ENCODE data around the gene PNPLA5. TPM values are rescaled to one million over a fixed set of nuclear protein-coding genes. Genes with fewer than 3 reads are reported as not detected.

Gene PNPLA5
- total RNA-seq, 2 experiments from 2014 or later, result not detected

- peaks cover 14 to 16% of the 10 kb centered on the region in 2 experiments for H3K27me3 ChIP-seq (ENCODE audit: control insufficient read depth in 1 of 2, insufficient read depth in 2 of 2, low read length in 2 of 2)
- intact Hi-C loops (cut with DNase I, micrococcal nuclease), result no loop called here
- H3K27ac ChIP-seq (ENCODE audit: low read depth in 1 of 2, low read length in 2 of 2), result no peak overlapping the region
- H3K9me3 Mint-ChIP-seq, result peaks cover 5% of the 10 kb centered on the region
- TF ChIP-seq CTCF (IDR thresholded peaks at IDR 0.05), result no peak
- ATAC-seq (ENCODE audit: poor library complexity), result no peak
- H3K36me3 ChIP-seq (ENCODE audit: insufficient read depth, low read length), result no peaks in the 10 kb centered on the region
- H3K4me1 ChIP-seq (ENCODE audit: insufficient read depth, low read length), result no peaks in the 10 kb centered on the region
- DNase-seq, result no peak
- peaks cover 4 to 26% of the 10 kb centered on the region in 2 experiments for H3K9me3 ChIP-seq (ENCODE audit: control insufficient read depth in 1 of 2, insufficient read depth in 1 of 2, low read length in 2 of 2)
- H3K4me3 Mint-ChIP-seq, result no peak overlapping the region
- H3K27me3 Mint-ChIP-seq, result peaks cover 71% of the 10 kb centered on the region
- no peak overlapping the region for H3K27ac Mint-ChIP-seq
- no peaks in the 10 kb centered on the region for H3K4me1 Mint-ChIP-seq (ENCODE audit: low read depth)
- no peaks in the 10 kb centered on the region for H3K36me3 Mint-ChIP-seq (ENCODE audit: low read depth)
- H3K4me3 ChIP-seq (ENCODE audit: low read length), result no peak overlapping the region
- POLR2A ChIA-PET, result no interaction called here
- CTCF ChIA-PET, result no interaction called here
Measured at GRCh38 chr22:43854121-43854785, 37.6 kb downstream of the PNPLA5 start.

GRCh38 chr22:43853328-43853931, 38.4 kb downstream of the PNPLA5 start:
- Histone ChIP-seq H3K4me3 (ENCODE audit: low read length) (no peak overlapping the region), H3K27me3 (ENCODE audit: control insufficient read depth in 1 of 2, insufficient read depth in 2 of 2, low read length in 2 of 2) (peaks cover 14% of the 10 kb centered on the region in 2 experiments), H3K4me1 (ENCODE audit: insufficient read depth, low read length) (no peaks in the 10 kb centered on the region), H3K9me3 (ENCODE audit: control insufficient read depth in 1 of 2, insufficient read depth in 1 of 2, low read length in 2 of 2) (peaks cover 4 to 26% of the 10 kb centered on the region in 2 experiments), H3K27ac (ENCODE audit: low read depth in 1 of 2, low read length in 2 of 2) (no peak overlapping the region), H3K36me3 (ENCODE audit: insufficient read depth, low read length) (no peaks in the 10 kb centered on the region)
- Mint-ChIP-seq H3K4me3 (no peak overlapping the region), H3K4me1 (ENCODE audit: low read depth) (no peaks in the 10 kb centered on the region), H3K27me3 (peaks cover 65% of the 10 kb centered on the region), H3K36me3 (ENCODE audit: low read depth) (no peaks in the 10 kb centered on the region), H3K27ac (no peak overlapping the region), H3K9me3 (peaks cover 5% of the 10 kb centered on the region)
- ATAC-seq (ENCODE audit: poor library complexity), result no peak
- intact Hi-C loops (cut with DNase I, micrococcal nuclease), result no loop called here
- ChIA-PET POLR2A (no interaction called here), CTCF (no interaction called here)
- TF ChIP-seq CTCF (IDR thresholded peaks at IDR 0.05), result no peak
- no peak for DNase-seq

- CTCF ChIA-PET, result no interaction called here
- H3K4me1 Mint-ChIP-seq (ENCODE audit: low read depth), result no peaks in the 10 kb centered on the region
- ATAC-seq (ENCODE audit: poor library complexity) (no peak), DNase-seq (no peak)
- Histone ChIP-seq H3K9me3 (ENCODE audit: control insufficient read depth in 1 of 2, insufficient read depth in 1 of 2, low read length in 2 of 2) (peaks cover 4 to 25% of the 10 kb centered on the region in 2 experiments), H3K36me3 (ENCODE audit: insufficient read depth, low read length) (no peaks in the 10 kb centered on the region), H3K4me3 (ENCODE audit: low read length) (no peak overlapping the region), H3K27ac (ENCODE audit: low read depth in 1 of 2, low read length in 2 of 2) (no peak overlapping the region), H3K27me3 (ENCODE audit: control insufficient read depth in 1 of 2, insufficient read depth in 2 of 2, low read length in 2 of 2) (peaks cover 14% of the 10 kb centered on the region in 2 experiments), H3K4me1 (ENCODE audit: insufficient read depth, low read length) (no peaks in the 10 kb centered on the region)
- TF ChIP-seq CTCF (IDR thresholded peaks at IDR 0.05), result no peak
- POLR2A ChIA-PET, result no interaction called here
- H3K27me3 Mint-ChIP-seq, result peaks cover 61% of the 10 kb centered on the region
- H3K36me3 Mint-ChIP-seq (ENCODE audit: low read depth), result no peaks in the 10 kb centered on the region
- no peak overlapping the region for H3K27ac Mint-ChIP-seq
- intact Hi-C loops (cut with DNase I, micrococcal nuclease), result no loop called here
- H3K4me3 Mint-ChIP-seq, result no peak overlapping the region
- peaks cover 5% of the 10 kb centered on the region for H3K9me3 Mint-ChIP-seq
Measured at GRCh38 chr22:43852573-43853327, 39.1 kb downstream of the PNPLA5 start.
